ENCODE results near the gene LATS1. TPM values are rescaled to one million over a fixed set of nuclear protein-coding genes. Genes with fewer than 3 reads are reported as not detected.

Gene LATS1
- total RNA-seq, 1 experiment from 2014 or later: 15.4 TPM

GRCh38 chr6:149614337-149614736, 103.6 kb downstream of the LATS1 start:
- intact Hi-C loops (cut with micrococcal nuclease; ENCODE audit: unreplicated experiment): no loop called here
- no TSS peak for BruUV-seq (replicated peaks)
- Histone ChIP-seq H3K27me3 (ENCODE audit: insufficient read depth, low read depth) (no peaks in the 10 kb centered on the region), H3F3A (ENCODE audit: insufficient read depth, low read depth) (0 out of 2 replicates have a peak, but pooled peaks cover 4% of the 10 kb centered on the region), H3K79me2 (ENCODE audit: low read depth) (no peaks in the 10 kb centered on the region), H3K9me3 (ENCODE audit: insufficient read depth, low read depth) (no peaks in the 10 kb centered on the region), H4K20me1 (ENCODE audit: insufficient read depth) (no peaks in the 10 kb centered on the region), H3K27ac (no peak overlapping the region), H3K4me1 (replicated peaks; ENCODE audit: insufficient read depth) (no peaks in the 10 kb centered on the region), H3K9me2 (ENCODE audit: insufficient read depth) (no peaks in the 10 kb centered on the region), H2AFZ (no peak overlapping the region), H3K4me3 (no peak overlapping the region), H3K4me2 (no peak overlapping the region), H3K36me3 (ENCODE audit: low read depth) (no peaks in the 10 kb centered on the region)
- CTCF ChIA-PET: no interaction called here
- POLR2A ChIA-PET (ENCODE audit: unreplicated experiment): no interaction called here
- no peak for DNase-seq
- TF ChIP-seq CTCF (conservative IDR thresholded peaks at IDR 0.05) (no peak), EZH2 (IDR thresholded peaks at IDR 0.05; ENCODE audit: low read depth) (no peak)

- H4K20me1 ChIP-seq (ENCODE audit: insufficient read depth): no peaks in the 10 kb centered on the region
- H2AFZ ChIP-seq: no peak overlapping the region
- no peaks in the 10 kb centered on the region for H3K4me1 ChIP-seq (replicated peaks; ENCODE audit: insufficient read depth)
- H3K79me2 ChIP-seq (ENCODE audit: low read depth): no peaks in the 10 kb centered on the region
- H3K9me2 ChIP-seq (ENCODE audit: insufficient read depth): no peaks in the 10 kb centered on the region
- ChIA-PET CTCF (no interaction called here), POLR2A (ENCODE audit: unreplicated experiment) (no interaction called here)
- 0 out of 2 replicates have a peak, but pooled peaks cover 4% of the 10 kb centered on the region for H3F3A ChIP-seq (ENCODE audit: insufficient read depth, low read depth)
- BruUV-seq (replicated peaks): no TSS peak
- H3K27ac ChIP-seq: no peak overlapping the region
- no peaks in the 10 kb centered on the region for H3K9me3 ChIP-seq (ENCODE audit: insufficient read depth, low read depth)
- no peak for TF ChIP-seq CTCF (conservative IDR thresholded peaks at IDR 0.05)
- TF ChIP-seq EZH2 (IDR thresholded peaks at IDR 0.05; ENCODE audit: low read depth): no peak
- H3K27me3 ChIP-seq (ENCODE audit: insufficient read depth, low read depth): no peaks in the 10 kb centered on the region
- no peak overlapping the region for H3K4me3 ChIP-seq
- H3K4me2 ChIP-seq: no peak overlapping the region
- no peaks in the 10 kb centered on the region for H3K36me3 ChIP-seq (ENCODE audit: low read depth)
- intact Hi-C loops (cut with micrococcal nuclease; ENCODE audit: unreplicated experiment): no loop called here
- DNase-seq: no peak
Measured at GRCh38 chr6:149608381-149608982, 109.4 kb downstream of the LATS1 start.

Other genes with a start within 250 kb of the LATS1 start
- gene ZC3H12D, start 233.1 kb downstream of the LATS1 start, total RNA-seq (2021): 0.10 TPM in 1 of 2 replicates, not detected in the other
- gene PPIL4, start 172.1 kb downstream of the LATS1 start, total RNA-seq (2021): 9.6 and 13.5 TPM in 2 replicates
- 14.5 and 14.7 TPM in 2 replicates for gene GINM1, start 151.7 kb downstream of the LATS1 start, total RNA-seq (2021)
- 12.4 and 16.1 TPM in 2 replicates for gene KATNA1, start 69.4 kb downstream of the LATS1 start, total RNA-seq (2021)
- gene NUP43, start 28.4 kb upstream of the LATS1 start, total RNA-seq (2021): 25.1 and 36.2 TPM in 2 replicates
- 39.0 and 50.5 TPM in 2 replicates for gene PCMT1, start 31.6 kb upstream of the LATS1 start, total RNA-seq (2021)
- 33.8 and 38.6 TPM in 2 replicates for gene LRP11, start 146.3 kb upstream of the LATS1 start, total RNA-seq (2021)
- 0.20 TPM in 1 of 2 replicates, not detected in the other for gene RAET1E, start 180.0 kb upstream of the LATS1 start, total RNA-seq (2021)
- 0.88 TPM in 1 of 2 replicates, not detected in the other for gene RAET1G, start 205.0 kb upstream of the LATS1 start, total RNA-seq (2021)
- gene ULBP2, start 223.9 kb upstream of the LATS1 start, total RNA-seq (2021): 2.9 and 4.4 TPM in 2 replicates
- 2.8 and 3.3 TPM in 2 replicates for gene ULBP1, start 245.8 kb upstream of the LATS1 start, total RNA-seq (2021)